Upper lobe of left lung (tissue), 6 donors: ENCODE measurements around the gene POLDIP3. TPM values are rescaled to one million over a fixed set of nuclear protein-coding genes. Genes with fewer than 3 reads are reported as not detected.
A peak's percentile ranks its signal among the peaks of the same experiment; 100 is the strongest.
"Not testable (repeated sequence)": the region's sequence is repeated elsewhere in the genome, so short reads cannot be mapped to it uniquely, and the experiment has no call there.

Experiments
- ATAC-seq, 2 donors: fragments of 200-7000 bp; cut with Tn5 transposase; one replicate each; pipeline ENCODE4 v1.9.1; 2022; ENCODE audit warnings: mild to moderate bottlenecking in 2 of 2, moderate library complexity in 2 of 2; ENCODE audit not compliant: low FRiP score in 2 of 2
- DNase-seq, 2 donors: peaks; one replicate each; pipeline ENCODE4 v3.0.0-alpha.2; 2019 to 2020
- H3K27ac ChIP-seq, 4 donors: fragments of 200-600 bp; sonication (generic); one replicate each; pipeline ENCODE4 v1.5.1; 2016 to 2019
- H3K27me3 ChIP-seq, 4 donors: fragments of 200-600 bp; sonication (generic); one replicate each; pipeline ENCODE4 v1.5.1; 2017 to 2019
- H3K36me3 ChIP-seq, 4 donors: fragments of 200-600 bp; sonication (generic); one replicate each; pipeline ENCODE4 v1.5.1; 2016 to 2019
- H3K4me1 ChIP-seq, 4 donors: fragments of 200-600 bp; sonication (generic); one replicate each; pipeline ENCODE4 v1.5.1; 2018 to 2019
- H3K4me3 ChIP-seq, 4 donors: fragments of 200-600 bp; sonication (generic); one replicate each; pipeline ENCODE4 v1.5.1; 2017 to 2019; ENCODE audit warnings: mild to moderate bottlenecking in 2 of 4, moderate library complexity in 1 of 4
- H3K9me3 ChIP-seq, 4 donors: fragments of 200-600 bp; sonication (generic); one replicate each; pipeline ENCODE4 v1.5.1; 2018 to 2019
- CTCF ChIP-seq, 6 experiments: fragments of 450-650 bp in 4 of 6; fragments of 200-600 bp in 2 of 6; sonication (generic) in 2 of 6; IDR thresholded peaks; one replicate each; pipeline ENCODE4 v1.5.1; 2016 to 2019; ENCODE audit warnings: antibody characterized with exemption in 6 of 6
- EP300 ChIP-seq, 4 donors: sonication (generic); formaldehyde crosslinking; IDR thresholded peaks; one replicate each; pipeline ENCODE4 v1.5.1; 2017; ENCODE audit warnings: antibody characterized with exemption in 4 of 4, control low read depth in 2 of 4
- POLR2A ChIP-seq, 4 donors: fragments of 450-650 bp; IDR thresholded peaks; one replicate each; pipeline ENCODE4 v1.5.1; 2016 to 2017; ENCODE audit warnings: antibody characterized with exemption in 4 of 4, mild to moderate bottlenecking in 2 of 4
- POLR2AphosphoS5 ChIP-seq, 2 donors: sonication (generic); formaldehyde crosslinking; IDR thresholded peaks; one replicate each; pipeline ENCODE4 v1.5.1; 2017; ENCODE audit warnings: antibody characterized with exemption in 2 of 2
- WGBS, 2 donors: methylation state at CpG; one replicate each; pipeline ENCODE4 v1.1.5; 2017 to 2018; 5-methylcytosine and 5-hydroxymethylcytosine counted together
- total RNA-seq, 6 donors: library from RNA; depleted of rRNA in 4 of 6; stranded (reverse); fragments of >200 nt in 4 of 6; gene quantifications; one replicate each; pipeline versions ENCODE4 v1.1.0 to v1.2.1, GENCODE V29; 2016 to 2021
- donor health status: DM: no; HTN: no; CAD: no; lungs with moderate emphysema.
- donor health status: DM: no; HTN: yes; CAD: no; lungs with severe emphysema.

POLDIP3 gene
- total RNA-seq, 6 donors from 2014 or later = 38.0 to 74.5 (median 55.6) TPM

DNA sequence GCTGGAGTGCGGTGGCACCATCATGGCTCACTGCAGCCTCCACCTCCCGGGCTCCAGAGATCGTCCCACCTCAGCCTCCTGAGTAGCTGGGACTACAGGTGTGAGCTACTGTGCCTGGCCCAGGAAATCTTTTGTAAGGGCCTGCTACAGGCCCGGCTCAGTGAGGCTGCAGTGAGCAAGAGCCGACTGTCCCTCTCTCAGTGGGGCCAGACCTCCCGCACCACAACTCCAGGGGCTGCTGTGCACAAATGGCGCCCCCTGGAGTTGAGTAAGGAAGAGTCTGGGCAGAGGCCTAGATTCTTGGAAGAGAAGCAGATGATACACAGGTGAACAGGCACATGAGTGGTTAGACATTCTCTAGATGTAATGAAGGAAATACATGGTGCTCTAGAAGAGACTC is 53.9 kb downstream of the POLDIP3 start:
- WGBS, 2 donors = 77 to 80% methylated on average over 6 to 7 of the region's 7 CpGs
- Histone ChIP-seq H3K4me1 (peaks cover 0 to 9% (median 6%) of the 10 kb centered on the region in 4 donors), H3K4me3 (no peak overlapping the region), H3K27me3 (no peaks in the 10 kb centered on the region), H3K27ac (no peak overlapping the region), H3K9me3 (no peaks in the 10 kb centered on the region), H3K36me3 (no peaks in the 10 kb centered on the region)
- DNase-seq = no peak
- TF ChIP-seq EP300 (IDR thresholded peaks at IDR 0.05) (no peak), CTCF (IDR thresholded peaks at IDR 0.05) (peak in 5 of 6 experiments; percentile 21 to 42 (median 35))
- ATAC-seq = no peak

GRCh38 chr22:42560381-42560780 is 54.3 kb downstream of the POLDIP3 start:
- no peak for TF ChIP-seq EP300 (IDR thresholded peaks at IDR 0.05)
- TF ChIP-seq CTCF (IDR thresholded peaks at IDR 0.05) = no peak
- no peak overlapping the region for H3K27ac ChIP-seq
- WGBS, 2 donors = 85 to 86% methylated on average over 8 of the region's 8 CpGs
- no peaks in the 10 kb centered on the region for H3K36me3 ChIP-seq
- no peak for ATAC-seq
- H3K9me3 ChIP-seq = no peaks in the 10 kb centered on the region
- DNase-seq = no peak
- peaks cover 0 to 9% (median 6%) of the 10 kb centered on the region in 4 donors for H3K4me1 ChIP-seq
- H3K27me3 ChIP-seq = no peaks in the 10 kb centered on the region
- no peak overlapping the region for H3K4me3 ChIP-seq

- Histone ChIP-seq H3K9me3 (no peaks in the 10 kb centered on the region), H3K27ac (peak within 1 kb of the TSS in 3 of 4 donors; percentile 58 to 70 (median 69)), H3K36me3 (no peaks in the 10 kb centered on the region), H3K27me3 (peaks cover 0 to 2% (median 0%) of the 10 kb centered on the region in 4 donors), H3K4me1 (peaks cover 8 to 16% (median 12%) of the 10 kb centered on the region in 4 donors), H3K4me3 (peak within 1 kb of the TSS; percentile 42 to 59 (median 50))
- ATAC-seq = peak; percentile 92 to 98
- WGBS, 2 donors = 0 to 1% methylated on average over 2 to 14 of the region's 75 CpGs
- peak in 1 of 4 donors; percentile 55 for TF ChIP-seq POLR2A (IDR thresholded peaks at IDR 0.05)
- TF ChIP-seq POLR2AphosphoS5 (IDR thresholded peaks at IDR 0.05) = peak; percentile 43 to 72
- no peak for TF ChIP-seq CTCF (IDR thresholded peaks at IDR 0.05)
- DNase-seq = peak; percentile 94 to 96
Observed at GRCh38 chr22:42553475-42554361, 61.0 kb downstream of the POLDIP3 start, which contains the start of gene SERHL2. Gene SERHL2 (plus strand): TSS chr22:42553956. CDS start chr22:42554021, 65 bp downstream.

GRCh38 chr22:42552294-42552647 is 62.4 kb downstream of the POLDIP3 start:
- not testable (repeated sequence) for H3K36me3 ChIP-seq, H3K4me3 ChIP-seq, H3K27me3 ChIP-seq, H3K27ac ChIP-seq, DNase-seq, H3K9me3 ChIP-seq, ATAC-seq
- peak in 1 of 6 experiments; percentile 0 for TF ChIP-seq CTCF (IDR thresholded peaks at IDR 0.05)
- WGBS, 2 donors = 88 to 93% methylated on average over 6 of the region's 6 CpGs
- peaks cover 8 to 16% (median 12%) of the 10 kb centered on the region in 4 donors for H3K4me1 ChIP-seq
